Stomach (tissue), 4 donors: ENCODE results near the gene OGDH.

Experiments used
- CTCF ChIP-seq, 7 experiments: fragments of 450-650 bp in 4 of 7; fragments of 200-600 bp in 3 of 7; sonication (generic) in 3 of 7; IDR thresholded peaks; one replicate each; pipeline ENCODE4 v1.5.1; 2016 to 2019; ENCODE audit warnings: antibody characterized with exemption in 7 of 7, control low read depth in 2 of 7, mild to moderate bottlenecking in 1 of 7
- POLR2A ChIP-seq, 4 donors: fragments of 450-650 bp; IDR thresholded peaks; one replicate each; pipeline ENCODE4 v1.6.1; 2016; ENCODE audit warnings: antibody characterized with exemption in 4 of 4, control low read depth in 2 of 4, mild to moderate bottlenecking in 1 of 4, moderate library complexity in 1 of 4
- POLR2AphosphoS5 ChIP-seq, 3 donors: sonication (generic); formaldehyde crosslinking; IDR thresholded peaks; one replicate each; pipeline ENCODE4 v1.6.1; 2016; ENCODE audit warnings: antibody characterized with exemption in 3 of 3

GRCh38 chr7:44645254-44645653 lies 38.8 kb downstream of the OGDH start:
- TF ChIP-seq POLR2AphosphoS5 (IDR thresholded peaks at IDR 0.05) = no peak
- TF ChIP-seq POLR2A (IDR thresholded peaks at IDR 0.05) = no peak
- TF ChIP-seq CTCF (IDR thresholded peaks at IDR 0.05) = no peak
